Thoracic aorta (tissue), 2 donors: ENCODE measurements around the gene COPG1. TPM values are rescaled to one million over a fixed set of nuclear protein-coding genes. Genes with fewer than 3 reads are reported as not detected.

Source experiments
- ATAC-seq: fragments of 150-250 bp; one replicate; pipeline ENCODE4 v1.8.0; 2017; ENCODE audit warnings: low read depth; ENCODE audit not compliant: insufficient number of reproducible peaks, low FRiP score
- DNase-seq: peaks from one replicate; pipeline ENCODE4 v3.0.0-alpha.2; 2020; ENCODE audit warnings: low spot score
- H3K27ac ChIP-seq, 2 donors: fragments of 200-600 bp; sonication (generic); 1 replicate in 1 of 2; 2 replicates in 1 of 2; pipeline ENCODE4 v1.5.1; 2016; ENCODE audit warnings: mild to moderate bottlenecking in 2 of 2, moderate library complexity in 2 of 2
- H3K27me3 ChIP-seq: fragments of 200-600 bp; sonication (generic); replicated peaks from 2 replicates; pipeline ENCODE4 v1.6.0; 2016; ENCODE audit warnings: mild to moderate bottlenecking; ENCODE audit not compliant: insufficient read depth
- H3K36me3 ChIP-seq: fragments of 200-600 bp; sonication (generic); one replicate; pipeline ENCODE4 v1.5.1; 2016
- H3K4me1 ChIP-seq, 2 donors: fragments of 200-600 bp; sonication (generic); 1 replicate in 1 of 2; 2 replicates in 1 of 2; pipeline versions ENCODE4 v1.5.1 to v1.6.0; 2016; ENCODE audit warnings: low read depth in 2 of 2, mild to moderate bottlenecking in 1 of 2; ENCODE audit not compliant: control insufficient read depth in 1 of 2
- H3K4me3 ChIP-seq: fragments of 200-600 bp; sonication (generic); 2 replicates; pipeline ENCODE4 v1.5.1; 2016; ENCODE audit warnings: mild to moderate bottlenecking
- H3K9me3 ChIP-seq: fragments of 200-600 bp; sonication (generic); 2 replicates; pipeline ENCODE4 v1.5.1; 2016
- CTCF ChIP-seq: fragments of 200-600 bp; sonication (generic); IDR thresholded peaks from one replicate; pipeline ENCODE4 v1.5.1; 2019; ENCODE audit warnings: antibody characterized with exemption
- total RNA-seq, 2 donors: library from RNA; depleted of rRNA; stranded (reverse); fragments of >200 nt; gene quantifications; one replicate each; pipeline versions ENCODE4 v1.1.0 to v1.2.3, GENCODE V29; 2016

The COPG1 gene
- total RNA-seq, 2 donors from 2014 or later: 126 to 141 TPM

DNA sequence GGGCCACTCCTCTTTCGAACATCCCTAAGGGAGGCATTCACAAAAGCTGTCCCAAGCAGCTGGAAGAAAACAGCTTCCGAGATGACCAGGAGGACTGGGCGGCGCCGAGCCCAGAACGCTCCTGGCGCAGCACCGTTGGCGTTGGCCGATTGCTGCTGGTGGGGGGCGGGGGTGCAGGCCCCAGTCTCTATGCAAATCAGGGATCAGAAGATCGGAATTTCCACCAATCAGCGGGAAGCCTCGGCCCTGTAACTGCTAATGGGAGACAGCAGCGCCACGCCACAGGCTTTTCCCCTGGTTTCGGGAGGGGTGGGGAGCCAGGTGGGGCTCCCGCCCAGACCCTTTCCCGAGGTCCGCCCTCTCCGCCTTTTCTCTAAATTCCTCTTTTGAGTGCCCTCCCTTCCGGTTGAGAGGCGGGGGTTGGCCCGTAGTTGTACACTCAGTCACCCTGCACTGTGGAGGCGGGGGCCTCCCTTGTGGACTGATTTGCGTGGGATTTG, 56.2 kb downstream of the COPG1 start:
- peaks cover 12% of the 10 kb centered on the region for H3K36me3 ChIP-seq
- no peaks in the 10 kb centered on the region for H3K9me3 ChIP-seq
- TF ChIP-seq CTCF: no peak
- no peaks in the 10 kb centered on the region for H3K27me3 ChIP-seq
- peak; percentile 85 for DNase-seq
- peak overlapping the region; percentile 69 for H3K4me3 ChIP-seq
- H3K4me1 ChIP-seq: peaks cover 6 to 11% of the 10 kb centered on the region in 2 donors
- ATAC-seq: peak; percentile 94
- H3K27ac ChIP-seq: peak overlapping the region; percentile 69 to 88

- no peak for DNase-seq
- Histone ChIP-seq H3K9me3 (no peaks in the 10 kb centered on the region), H3K4me1 (peaks cover 13% of the 10 kb centered on the region in 2 donors), H3K36me3 (no peaks in the 10 kb centered on the region), H3K27me3 (no peaks in the 10 kb centered on the region), H3K27ac (no peak overlapping the region), H3K4me3 (no peak overlapping the region)
- no peak for TF ChIP-seq CTCF
- ATAC-seq: no peak
Observed at GRCh38 chr3:129308636-129309035, 59.2 kb downstream of the COPG1 start.

DNA sequence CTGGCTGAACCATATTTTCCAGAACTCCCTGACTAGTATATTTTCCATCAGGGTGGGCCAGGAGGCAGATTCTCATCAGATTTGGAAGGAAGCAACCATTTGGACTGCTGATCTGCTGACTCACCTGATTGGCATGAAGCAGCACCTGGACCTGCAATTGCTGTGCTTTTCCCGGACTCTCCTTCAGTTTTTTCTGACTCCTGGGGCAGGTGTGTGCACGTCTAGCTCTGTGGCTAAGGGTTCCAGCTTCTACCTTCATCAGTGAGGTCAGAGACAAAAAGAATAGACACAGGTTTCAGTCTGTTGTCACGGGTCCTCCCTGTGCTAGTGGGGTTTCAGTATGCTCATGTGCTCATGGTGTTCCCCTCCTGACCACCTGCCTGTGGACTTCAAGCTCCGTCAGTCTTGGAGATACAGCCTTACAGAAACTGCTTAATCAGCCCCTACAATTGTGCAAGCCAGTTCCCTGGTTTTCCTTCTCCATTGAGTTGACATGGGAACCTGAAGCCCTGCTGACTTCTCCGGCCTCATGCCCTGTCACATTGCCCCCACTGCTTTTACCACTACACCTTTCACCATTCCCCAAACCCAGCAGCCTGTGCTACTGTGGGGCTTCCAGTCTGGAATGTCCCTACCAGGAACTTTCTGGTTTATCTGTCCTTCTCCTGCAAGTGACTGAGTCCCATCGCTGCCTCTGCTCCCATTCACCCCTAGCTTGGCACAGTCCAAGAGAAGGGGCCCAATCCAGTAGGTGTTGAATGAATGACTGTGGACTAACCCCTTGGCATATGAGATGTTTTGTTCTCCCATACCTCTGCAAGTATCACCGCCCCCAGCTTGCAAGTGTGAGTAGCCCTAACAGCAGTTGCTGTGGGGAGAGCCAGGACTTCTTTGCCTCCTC, 61.0 kb downstream of the COPG1 start:
- H3K36me3 ChIP-seq: no peaks in the 10 kb centered on the region
- no peak for TF ChIP-seq CTCF
- peaks cover 17 to 21% of the 10 kb centered on the region in 2 donors for H3K4me1 ChIP-seq
- no peak overlapping the region for H3K27ac ChIP-seq
- H3K27me3 ChIP-seq: no peaks in the 10 kb centered on the region
- H3K9me3 ChIP-seq: no peaks in the 10 kb centered on the region
- DNase-seq (no peak), ATAC-seq (no peak)
- H3K4me3 ChIP-seq: no peak overlapping the region

DNA sequence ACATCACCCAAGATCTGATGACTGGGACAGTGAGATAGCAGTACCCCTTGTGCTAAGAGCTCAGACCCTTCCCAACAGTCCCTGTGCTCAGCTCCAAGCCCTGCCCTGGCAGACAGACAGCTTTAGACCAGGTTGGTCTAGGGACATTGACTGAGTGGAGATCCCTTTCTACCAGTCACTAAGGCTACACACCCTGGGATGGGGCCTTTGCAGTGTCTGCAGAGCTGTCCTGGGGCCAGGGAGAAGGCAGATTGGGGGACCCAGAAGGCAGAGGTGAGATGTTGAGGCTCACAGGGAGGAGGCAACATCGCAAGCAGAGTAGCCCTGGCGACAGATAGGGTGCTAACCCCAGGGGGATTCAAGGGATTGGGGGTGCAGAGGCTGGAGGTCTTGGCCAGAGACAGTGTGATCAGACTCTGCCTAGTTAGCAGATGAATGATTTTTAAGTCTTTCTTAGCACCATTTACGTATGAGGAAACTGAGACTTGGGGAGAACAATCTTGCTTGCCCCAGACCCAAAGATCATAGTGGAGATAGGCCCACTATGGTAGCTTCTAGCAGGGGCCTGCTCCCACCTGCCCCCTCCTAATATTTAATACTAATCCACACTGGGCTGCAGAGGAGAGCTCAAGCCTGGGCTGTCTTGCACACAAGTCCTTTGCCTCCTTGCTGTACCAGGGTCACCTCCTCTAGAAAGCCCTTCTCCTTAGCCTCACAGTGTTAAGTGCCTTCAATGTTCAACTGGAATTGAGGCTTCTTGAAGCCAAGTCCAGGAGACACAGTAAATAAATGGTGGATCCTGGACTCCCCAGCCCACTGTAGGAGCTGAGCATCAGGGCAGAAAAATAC, 61.9 kb downstream of the COPG1 start:
- no peak for ATAC-seq
- Histone ChIP-seq H3K27ac (no peak overlapping the region), H3K9me3 (no peaks in the 10 kb centered on the region), H3K36me3 (no peaks in the 10 kb centered on the region), H3K27me3 (no peaks in the 10 kb centered on the region), H3K4me1 (peaks cover 12 to 18% of the 10 kb centered on the region in 2 donors), H3K4me3 (no peak overlapping the region)
- DNase-seq: no peak
- TF ChIP-seq CTCF: no peak
